HG03342 (cell line): ENCODE measurements around the gene NFKBIZ.
"Not testable (repeated sequence)": the region's sequence is repeated elsewhere in the genome, so short reads cannot be mapped to it uniquely, and the experiment has no call there.

Source experiments
- ATAC-seq: cut with Tn5 transposase; IDR thresholded peaks from one replicate; pipeline ENCODE4 v1.9.1; 2021; ENCODE audit warnings: mild to moderate bottlenecking, moderate library complexity; ENCODE audit not compliant: unreplicated experiment

Gene NFKBIZ

GRCh38 chr3:101868534-101869464, 19.5 kb downstream of the NFKBIZ start:
- ATAC-seq, result no peak

- no peak for ATAC-seq
Measured at GRCh38 chr3:101870138-101870537, 20.8 kb downstream of the NFKBIZ start.

DNA sequence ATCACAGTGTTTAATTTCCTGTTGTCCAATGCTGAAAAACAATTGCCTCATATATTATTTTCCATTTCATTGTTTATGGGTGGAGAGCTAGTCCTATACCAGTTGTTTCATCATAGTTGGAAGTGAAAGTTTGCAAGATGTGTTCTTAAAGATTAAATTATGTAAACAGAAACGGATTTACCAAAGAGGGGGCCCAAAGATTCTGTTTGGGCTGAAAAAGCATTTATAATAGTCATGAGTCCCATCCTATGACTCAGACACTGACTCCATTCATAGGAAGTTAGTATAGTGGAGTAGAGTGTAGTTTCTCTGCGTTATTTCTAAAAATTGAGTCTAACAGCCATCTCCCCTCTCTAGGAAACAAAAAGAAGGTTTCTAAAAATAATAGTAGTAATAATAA, 24.3 kb downstream of the NFKBIZ start:
- ATAC-seq, result no peak

- ATAC-seq, result no peak
Measured at GRCh38 chr3:101876142-101876541, 26.8 kb downstream of the NFKBIZ start.

GRCh38 chr3:101878589-101878988, 29.3 kb downstream of the NFKBIZ start:
- no peak for ATAC-seq

- ATAC-seq, result no peak
Measured at GRCh38 chr3:101879102-101879501, 29.8 kb downstream of the NFKBIZ start.

- no peak for ATAC-seq
Measured at GRCh38 chr3:101879623-101880284, 30.4 kb downstream of the NFKBIZ start.

- ATAC-seq, result no peak
Measured at GRCh38 chr3:101884776-101885175, 35.5 kb downstream of the NFKBIZ start.

DNA sequence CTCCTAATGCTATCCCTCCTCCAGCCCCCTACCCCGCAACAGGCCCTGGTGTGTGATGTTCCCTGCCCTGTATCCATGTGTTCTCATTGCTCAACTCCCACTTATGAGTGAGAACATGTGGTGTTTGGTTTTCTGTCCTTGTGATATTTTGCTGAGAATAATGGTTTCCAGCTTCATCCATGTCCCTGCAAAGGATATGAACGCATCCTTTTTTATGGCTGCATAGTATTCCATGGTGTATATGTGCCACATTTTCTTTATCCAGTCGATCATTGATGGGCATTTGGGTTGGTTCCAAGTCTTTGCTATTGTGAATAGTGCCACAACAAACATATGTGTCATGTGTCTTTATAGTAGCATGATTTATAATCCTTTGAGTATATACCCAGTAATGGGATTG, 36.3 kb downstream of the NFKBIZ start:
- ATAC-seq, result not testable (repeated sequence)

- ATAC-seq, result no peak
Measured at GRCh38 chr3:101886626-101887025, 37.3 kb downstream of the NFKBIZ start.

- no peak for ATAC-seq
Measured at GRCh38 chr3:101888653-101889052, 39.3 kb downstream of the NFKBIZ start.

GRCh38 chr3:101890716-101891115, 41.4 kb downstream of the NFKBIZ start:
- ATAC-seq, result no peak

DNA sequence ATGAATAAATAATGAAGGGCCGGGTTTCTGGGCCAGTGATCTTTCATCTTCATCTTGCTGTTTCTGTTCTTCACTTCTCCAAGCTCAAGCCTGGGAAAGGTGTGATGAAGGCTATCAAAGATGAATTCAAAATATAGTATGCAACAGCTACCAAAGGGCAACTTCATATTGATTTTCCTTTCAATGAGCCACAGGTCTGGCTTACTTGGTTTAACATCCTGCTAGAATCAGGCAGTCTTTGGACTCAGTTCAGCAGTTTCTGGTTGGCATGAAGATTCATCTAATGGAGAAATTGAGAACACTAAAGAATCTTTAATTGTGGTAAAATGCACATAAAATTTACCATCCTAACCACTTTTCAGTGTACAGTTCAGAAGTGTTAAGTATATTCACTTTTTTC, 43.3 kb downstream of the NFKBIZ start:
- ATAC-seq, result no peak

- ATAC-seq, result no peak
Measured at GRCh38 chr3:101896083-101896757, 46.9 kb downstream of the NFKBIZ start.

GRCh38 chr3:101897013-101897412, 47.7 kb downstream of the NFKBIZ start:
- no peak for ATAC-seq

DNA sequence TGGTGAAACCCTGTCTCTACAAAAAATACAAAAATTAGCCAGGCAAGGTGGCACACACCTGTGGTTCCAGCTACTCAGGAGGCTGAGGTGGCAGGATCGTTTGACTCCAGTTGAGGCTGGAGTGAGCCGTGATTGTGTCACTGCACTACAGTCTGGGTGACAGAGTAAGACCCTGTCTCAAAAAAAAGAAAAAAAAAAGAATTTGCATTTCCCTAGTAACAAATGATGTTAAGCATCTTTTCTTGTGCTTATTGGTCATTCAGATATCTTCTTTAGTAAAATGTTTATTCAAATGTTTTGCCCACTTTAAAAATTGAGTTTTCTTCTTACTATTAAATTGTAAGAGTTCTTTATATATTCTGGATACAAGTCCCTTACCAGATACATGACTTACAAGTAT, 48.7 kb downstream of the NFKBIZ start:
- ATAC-seq, result no peak

DNA sequence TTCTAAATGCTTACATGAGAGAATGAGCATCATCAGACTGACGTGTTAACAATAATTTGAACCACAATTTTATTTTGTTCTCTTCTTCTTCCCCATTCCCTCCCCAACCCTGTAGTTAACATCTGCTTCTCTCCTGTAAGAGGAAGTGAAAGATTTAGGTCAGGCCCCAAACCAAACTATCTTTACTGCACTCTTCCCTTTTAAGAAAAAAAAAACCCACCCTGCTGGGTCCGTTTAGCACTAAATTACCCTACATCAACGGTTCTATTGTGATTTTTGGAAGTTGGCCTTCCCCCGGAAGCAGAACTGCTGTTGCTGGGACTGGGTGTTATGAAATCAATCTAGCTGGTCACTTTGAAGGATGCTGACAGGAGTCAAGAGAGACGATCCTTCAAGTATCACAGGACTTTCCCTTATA, 49.4 kb downstream of the NFKBIZ start:
- ATAC-seq, result peak; percentile 89

- no peak for ATAC-seq
Measured at GRCh38 chr3:101900316-101900715, 51.0 kb downstream of the NFKBIZ start.

GRCh38 chr3:101900736-101901135, 51.4 kb downstream of the NFKBIZ start:
- no peak for ATAC-seq

DNA sequence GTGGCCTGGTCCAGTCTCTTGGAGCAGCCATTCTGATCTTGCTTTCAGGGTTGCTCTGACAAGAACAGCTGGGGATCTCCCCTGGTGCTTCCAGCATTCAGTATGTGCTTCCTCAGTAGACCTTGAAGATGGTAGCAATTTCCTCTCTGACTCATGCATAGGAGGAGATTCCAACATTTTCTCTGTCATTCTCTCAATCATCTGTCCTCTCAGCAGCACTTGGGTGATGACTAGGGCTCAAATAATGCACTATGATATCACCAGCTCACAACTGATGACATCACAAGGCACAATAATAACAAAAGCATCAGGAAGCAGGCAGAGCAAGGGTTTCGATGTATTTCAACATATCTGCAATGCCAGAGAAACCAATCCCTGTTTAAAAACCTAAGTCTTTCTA, 52.7 kb downstream of the NFKBIZ start:
- ATAC-seq, result peak; percentile 35

DNA sequence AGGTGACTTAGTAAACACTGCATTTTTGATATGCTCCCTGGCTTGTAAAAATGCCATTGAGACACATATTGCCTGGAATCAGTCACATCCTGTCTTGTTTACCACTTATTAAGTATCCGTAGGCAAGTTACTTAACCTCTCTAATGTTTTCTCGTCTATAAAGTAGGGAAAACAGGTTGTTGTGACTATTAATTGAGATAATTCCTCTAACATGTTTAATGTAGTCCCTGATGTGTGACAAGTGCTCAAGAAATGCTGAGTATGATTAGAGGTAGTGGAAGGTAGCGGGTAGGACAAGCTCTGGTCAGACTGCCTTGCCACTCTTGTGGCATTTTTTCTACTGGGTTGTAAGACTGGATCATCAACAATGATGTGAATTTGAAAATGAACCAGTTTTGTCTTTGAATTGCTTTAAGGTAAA, 54.1 kb downstream of the NFKBIZ start:
- ATAC-seq, result no peak

GRCh38 chr3:101905573-101905972, 56.3 kb downstream of the NFKBIZ start:
- ATAC-seq, result not testable (repeated sequence)
